HCT116 (cell line): ENCODE results near the gene TBC1D2.

Experiments used
- POLR2A ChIP-seq: IDR thresholded peaks from 2 replicates; pipeline ENCODE4 v1.7.0; 2011; ENCODE audit warnings: borderline replicate concordance; ENCODE audit not compliant: insufficient read depth, insufficient read length; ENCODE audit errors: extremely low read depth
- POLR2AphosphoS5 ChIP-seq: IDR thresholded peaks from 2 replicates; pipeline ENCODE4 v1.6.1; 2011; ENCODE audit warnings: mild to moderate bottlenecking, low read depth, low read length, moderate library complexity
- SP1 ChIP-seq: IDR thresholded peaks from 2 replicates; pipeline ENCODE4 v1.6.1; 2012; ENCODE audit warnings: low read depth
- TF ChIP-seq, protein P1 (sequence below), 3 experiments: fragments of 200-600 bp in 1 of 3; sonication (generic) in 1 of 3; IDR thresholded peaks in 2 of 3; conservative IDR thresholded peaks in 1 of 3; 2 replicates each; pipeline ENCODE4 v1.5.1; 2012 to 2017; ENCODE audit warnings: low read depth in 2 of 3, low read length in 2 of 3, antibody characterized with exemption in 1 of 3, borderline replicate concordance in 1 of 3, control low read depth in 1 of 3, mild to moderate bottlenecking in 1 of 3, mixed read lengths in 1 of 3, mixed run types in 1 of 3, moderate library complexity in 1 of 3; ENCODE audit not compliant: insufficient read depth in 1 of 3
- TF ChIP-seq, protein P2 (sequence below): IDR thresholded peaks from 2 replicates; pipeline ENCODE4 v1.6.1; 2012
- TF ChIP-seq, protein P3 (sequence below): IDR thresholded peaks from 2 replicates; pipeline ENCODE4 v1.6.1; 2012; ENCODE audit warnings: low read depth

DNA sequence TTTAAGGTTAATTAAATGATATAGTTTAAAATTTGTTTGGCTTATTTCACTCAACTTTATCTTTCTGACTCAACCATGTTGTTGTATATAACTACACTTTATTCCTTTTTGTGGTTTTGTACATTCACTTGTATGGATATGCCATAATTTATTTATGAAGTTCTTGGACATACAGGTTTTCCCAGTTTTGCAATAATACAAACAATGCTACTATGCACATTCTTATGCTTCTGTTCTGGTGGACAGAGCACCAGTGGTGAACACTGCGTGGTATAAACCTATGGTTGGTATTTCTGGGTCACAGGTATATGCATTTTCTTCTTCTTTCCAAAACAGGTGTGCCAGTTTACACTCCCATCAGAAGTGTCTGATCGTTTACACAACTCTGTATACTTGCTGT is 100.8 kb downstream of the TBC1D2 start:
- TF ChIP-seq, protein P1, sequence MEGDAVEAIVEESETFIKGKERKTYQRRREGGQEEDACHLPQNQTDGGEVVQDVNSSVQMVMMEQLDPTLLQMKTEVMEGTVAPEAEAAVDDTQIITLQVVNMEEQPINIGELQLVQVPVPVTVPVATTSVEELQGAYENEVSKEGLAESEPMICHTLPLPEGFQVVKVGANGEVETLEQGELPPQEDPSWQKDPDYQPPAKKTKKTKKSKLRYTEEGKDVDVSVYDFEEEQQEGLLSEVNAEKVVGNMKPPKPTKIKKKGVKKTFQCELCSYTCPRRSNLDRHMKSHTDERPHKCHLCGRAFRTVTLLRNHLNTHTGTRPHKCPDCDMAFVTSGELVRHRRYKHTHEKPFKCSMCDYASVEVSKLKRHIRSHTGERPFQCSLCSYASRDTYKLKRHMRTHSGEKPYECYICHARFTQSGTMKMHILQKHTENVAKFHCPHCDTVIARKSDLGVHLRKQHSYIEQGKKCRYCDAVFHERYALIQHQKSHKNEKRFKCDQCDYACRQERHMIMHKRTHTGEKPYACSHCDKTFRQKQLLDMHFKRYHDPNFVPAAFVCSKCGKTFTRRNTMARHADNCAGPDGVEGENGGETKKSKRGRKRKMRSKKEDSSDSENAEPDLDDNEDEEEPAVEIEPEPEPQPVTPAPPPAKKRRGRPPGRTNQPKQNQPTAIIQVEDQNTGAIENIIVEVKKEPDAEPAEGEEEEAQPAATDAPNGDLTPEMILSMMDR (IDR thresholded peaks at IDR 0.05 in 2 of 3, conservative IDR thresholded peaks at IDR 0.05 in 1 of 3; ENCODE audit: borderline replicate concordance in 1 of 3, insufficient read depth in 1 of 3, low read depth in 2 of 3, low read length in 2 of 3) = no peak
- no peak for TF ChIP-seq POLR2A
- TF ChIP-seq, protein P2, sequence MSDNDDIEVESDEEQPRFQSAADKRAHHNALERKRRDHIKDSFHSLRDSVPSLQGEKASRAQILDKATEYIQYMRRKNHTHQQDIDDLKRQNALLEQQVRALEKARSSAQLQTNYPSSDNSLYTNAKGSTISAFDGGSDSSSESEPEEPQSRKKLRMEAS = no peak
- no peak for TF ChIP-seq SP1
- TF ChIP-seq, protein P3, sequence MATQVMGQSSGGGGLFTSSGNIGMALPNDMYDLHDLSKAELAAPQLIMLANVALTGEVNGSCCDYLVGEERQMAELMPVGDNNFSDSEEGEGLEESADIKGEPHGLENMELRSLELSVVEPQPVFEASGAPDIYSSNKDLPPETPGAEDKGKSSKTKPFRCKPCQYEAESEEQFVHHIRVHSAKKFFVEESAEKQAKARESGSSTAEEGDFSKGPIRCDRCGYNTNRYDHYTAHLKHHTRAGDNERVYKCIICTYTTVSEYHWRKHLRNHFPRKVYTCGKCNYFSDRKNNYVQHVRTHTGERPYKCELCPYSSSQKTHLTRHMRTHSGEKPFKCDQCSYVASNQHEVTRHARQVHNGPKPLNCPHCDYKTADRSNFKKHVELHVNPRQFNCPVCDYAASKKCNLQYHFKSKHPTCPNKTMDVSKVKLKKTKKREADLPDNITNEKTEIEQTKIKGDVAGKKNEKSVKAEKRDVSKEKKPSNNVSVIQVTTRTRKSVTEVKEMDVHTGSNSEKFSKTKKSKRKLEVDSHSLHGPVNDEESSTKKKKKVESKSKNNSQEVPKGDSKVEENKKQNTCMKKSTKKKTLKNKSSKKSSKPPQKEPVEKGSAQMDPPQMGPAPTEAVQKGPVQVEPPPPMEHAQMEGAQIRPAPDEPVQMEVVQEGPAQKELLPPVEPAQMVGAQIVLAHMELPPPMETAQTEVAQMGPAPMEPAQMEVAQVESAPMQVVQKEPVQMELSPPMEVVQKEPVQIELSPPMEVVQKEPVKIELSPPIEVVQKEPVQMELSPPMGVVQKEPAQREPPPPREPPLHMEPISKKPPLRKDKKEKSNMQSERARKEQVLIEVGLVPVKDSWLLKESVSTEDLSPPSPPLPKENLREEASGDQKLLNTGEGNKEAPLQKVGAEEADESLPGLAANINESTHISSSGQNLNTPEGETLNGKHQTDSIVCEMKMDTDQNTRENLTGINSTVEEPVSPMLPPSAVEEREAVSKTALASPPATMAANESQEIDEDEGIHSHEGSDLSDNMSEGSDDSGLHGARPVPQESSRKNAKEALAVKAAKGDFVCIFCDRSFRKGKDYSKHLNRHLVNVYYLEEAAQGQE = no peak
- no peak for TF ChIP-seq POLR2AphosphoS5
